Loucy (cell line): ENCODE results near the gene U2AF2.

ENCODE experiments used
- H2AFZ ChIP-seq: fragments of 200-600 bp; sonication (generic); 2 replicates; pipeline ENCODE4 v1.6.0; 2016; ENCODE audit warnings: antibody characterized with exemption, mild to moderate bottlenecking, low read length, moderate library complexity
- H3F3A ChIP-seq: fragments of 200-600 bp; 2 replicates; pipeline ENCODE4 v1.6.0; 2016; ENCODE audit warnings: antibody characterized with exemption, low read depth, mild to moderate bottlenecking
- H3K27me3 ChIP-seq: fragments of 200-600 bp; sonication (generic); 2 replicates; pipeline ENCODE4 v1.6.1; 2014; ENCODE audit warnings: low read length, mild to moderate bottlenecking; ENCODE audit not compliant: insufficient read depth, poor library complexity, severe bottlenecking
- H3K36me3 ChIP-seq: fragments of 200-600 bp; sonication (generic); 2 replicates; pipeline ENCODE4 v1.6.1; 2016; ENCODE audit warnings: low read length; ENCODE audit not compliant: insufficient read depth
- H3K4me1 ChIP-seq: fragments of 200-600 bp; sonication (generic); 2 replicates; pipeline ENCODE4 v1.5.1; 2014; ENCODE audit warnings: low read length, mild to moderate bottlenecking; ENCODE audit not compliant: insufficient read depth, poor library complexity, severe bottlenecking
- H3K4me2 ChIP-seq: fragments of 200-600 bp; sonication (generic); 2 replicates; pipeline ENCODE4 v1.6.0; 2014; ENCODE audit warnings: antibody characterized with exemption, low read length, low read depth, mild to moderate bottlenecking; ENCODE audit not compliant: poor library complexity, severe bottlenecking
- H3K4me3 ChIP-seq: fragments of 200-600 bp; sonication (generic); 2 replicates; pipeline ENCODE4 v1.5.1; 2014; ENCODE audit warnings: low read length, mild to moderate bottlenecking, mixed read lengths; ENCODE audit not compliant: poor library complexity, severe bottlenecking
- H3K79me2 ChIP-seq: fragments of 200-600 bp; sonication (generic); 2 replicates; pipeline ENCODE4 v1.6.1; 2014; ENCODE audit warnings: low read length; ENCODE audit not compliant: insufficient read depth
- H3K9ac ChIP-seq: fragments of 200-600 bp; sonication (generic); 2 replicates; pipeline ENCODE4 v1.6.0; 2014; ENCODE audit warnings: mild to moderate bottlenecking, low read depth, low read length, moderate library complexity; ENCODE audit not compliant: poor library complexity, severe bottlenecking
- H3K9me2 ChIP-seq: fragments of 200-600 bp; sonication (generic); replicated peaks from 2 replicates; pipeline ENCODE4 v1.6.1; 2016; ENCODE audit warnings: low read depth, low read length, mixed read lengths
- H3K9me3 ChIP-seq: fragments of 200-600 bp; sonication (generic); 2 replicates; pipeline ENCODE4 v1.6.1; 2014; ENCODE audit warnings: mild to moderate bottlenecking, antibody characterized with exemption, low read length, low read depth; ENCODE audit not compliant: insufficient read depth
- H4K20me1 ChIP-seq: fragments of 200-600 bp; sonication (generic); 2 replicates; pipeline ENCODE4 v1.6.0; 2014; ENCODE audit warnings: antibody characterized with exemption, low read length, mild to moderate bottlenecking; ENCODE audit not compliant: insufficient read depth, poor library complexity, severe bottlenecking
- EZH2phosphoT487 ChIP-seq: fragments of 200-600 bp; IDR thresholded peaks from 2 replicates; pipeline ENCODE4 v1.6.1; 2018; ENCODE audit warnings: antibody characterized with exemption, mild to moderate bottlenecking, moderate library complexity, borderline replicate concordance
- TF ChIP-seq, protein P1 (sequence below): fragments of 200-600 bp; sonication (generic); conservative IDR thresholded peaks from 2 replicates; pipeline ENCODE4 v1.5.1; 2014; ENCODE audit warnings: mild to moderate bottlenecking, antibody characterized with exemption, low read length

U2AF2 gene

DNA sequence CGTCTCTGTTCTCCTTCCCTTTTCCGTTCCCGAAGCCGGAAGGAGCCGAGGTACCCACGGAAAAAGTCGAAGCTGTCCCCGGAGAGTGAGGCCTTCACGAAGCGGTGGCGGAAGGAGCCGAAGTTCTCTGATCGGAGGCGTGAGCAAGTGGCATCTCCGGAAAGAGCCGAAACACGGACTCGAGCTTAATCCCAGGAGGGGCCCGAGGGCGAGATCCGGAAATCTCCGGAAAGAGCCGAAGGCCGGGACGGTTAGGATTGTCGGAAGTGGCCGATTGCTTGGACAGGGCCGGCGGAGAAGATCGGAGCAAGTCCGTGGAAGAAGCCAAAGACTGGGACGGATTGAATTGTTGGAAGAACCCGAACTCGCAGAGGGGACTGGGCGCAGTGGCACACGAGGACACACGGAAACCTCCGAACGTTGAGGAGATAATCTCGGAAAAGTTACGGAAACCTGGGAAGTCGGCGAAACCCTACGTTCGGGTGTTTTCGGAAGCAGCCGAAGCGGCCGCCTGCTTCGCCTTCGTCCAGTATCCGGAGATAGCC, 440 bp upstream of the U2AF2 start:
- peak overlapping the region; percentile 87 for H3K4me3 ChIP-seq
- TF ChIP-seq, protein P1, sequence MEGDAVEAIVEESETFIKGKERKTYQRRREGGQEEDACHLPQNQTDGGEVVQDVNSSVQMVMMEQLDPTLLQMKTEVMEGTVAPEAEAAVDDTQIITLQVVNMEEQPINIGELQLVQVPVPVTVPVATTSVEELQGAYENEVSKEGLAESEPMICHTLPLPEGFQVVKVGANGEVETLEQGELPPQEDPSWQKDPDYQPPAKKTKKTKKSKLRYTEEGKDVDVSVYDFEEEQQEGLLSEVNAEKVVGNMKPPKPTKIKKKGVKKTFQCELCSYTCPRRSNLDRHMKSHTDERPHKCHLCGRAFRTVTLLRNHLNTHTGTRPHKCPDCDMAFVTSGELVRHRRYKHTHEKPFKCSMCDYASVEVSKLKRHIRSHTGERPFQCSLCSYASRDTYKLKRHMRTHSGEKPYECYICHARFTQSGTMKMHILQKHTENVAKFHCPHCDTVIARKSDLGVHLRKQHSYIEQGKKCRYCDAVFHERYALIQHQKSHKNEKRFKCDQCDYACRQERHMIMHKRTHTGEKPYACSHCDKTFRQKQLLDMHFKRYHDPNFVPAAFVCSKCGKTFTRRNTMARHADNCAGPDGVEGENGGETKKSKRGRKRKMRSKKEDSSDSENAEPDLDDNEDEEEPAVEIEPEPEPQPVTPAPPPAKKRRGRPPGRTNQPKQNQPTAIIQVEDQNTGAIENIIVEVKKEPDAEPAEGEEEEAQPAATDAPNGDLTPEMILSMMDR: no peak
- no peak for TF ChIP-seq EZH2phosphoT487
- peaks cover 44% of the 10 kb centered on the region for H3K79me2 ChIP-seq
- peaks cover 40% of the 10 kb centered on the region for H4K20me1 ChIP-seq
- peak overlapping the region; percentile 95 for H3K9ac ChIP-seq
- H3K36me3 ChIP-seq: peaks cover 3% of the 10 kb centered on the region; the same call in 1 of the 2 replicates
- no peaks in the 10 kb centered on the region for H3K9me2 ChIP-seq
- peak overlapping the region; percentile 79 for H2AFZ ChIP-seq
- H3K4me2 ChIP-seq: peak overlapping the region; percentile 59
- H3K9me3 ChIP-seq: no peaks in the 10 kb centered on the region
- peaks cover 4% of the 10 kb centered on the region for H3K27me3 ChIP-seq
- H3K4me1 ChIP-seq: peaks cover 31% of the 10 kb centered on the region
- H3F3A ChIP-seq: no peaks in the 10 kb centered on the region

DNA sequence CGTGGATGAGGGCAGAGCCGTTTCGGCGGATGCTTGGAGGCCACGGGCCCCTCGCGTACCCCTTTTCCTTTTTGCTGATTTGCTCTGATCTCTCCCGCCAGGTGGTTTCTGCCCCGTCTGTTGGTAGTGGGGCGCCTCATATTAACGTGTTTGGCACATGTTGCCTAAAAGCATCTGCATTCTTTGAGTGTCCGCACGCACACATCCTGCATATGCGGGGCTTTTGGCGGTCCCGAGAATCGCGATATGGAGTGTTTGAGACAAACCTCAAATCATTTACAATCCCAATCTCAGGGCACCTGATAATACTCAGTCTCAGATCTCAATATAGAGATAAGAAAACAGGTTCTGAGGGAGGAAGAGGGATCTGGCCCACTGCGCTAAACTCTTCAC, 809 bp downstream of the U2AF2 start:
- TF ChIP-seq, protein P1: no peak
- no peak for TF ChIP-seq EZH2phosphoT487
- Histone ChIP-seq H4K20me1 (peaks cover 52% of the 10 kb centered on the region), H3K36me3 (peaks cover 16% of the 10 kb centered on the region; the same call in 1 of the 2 replicates)

DNA sequence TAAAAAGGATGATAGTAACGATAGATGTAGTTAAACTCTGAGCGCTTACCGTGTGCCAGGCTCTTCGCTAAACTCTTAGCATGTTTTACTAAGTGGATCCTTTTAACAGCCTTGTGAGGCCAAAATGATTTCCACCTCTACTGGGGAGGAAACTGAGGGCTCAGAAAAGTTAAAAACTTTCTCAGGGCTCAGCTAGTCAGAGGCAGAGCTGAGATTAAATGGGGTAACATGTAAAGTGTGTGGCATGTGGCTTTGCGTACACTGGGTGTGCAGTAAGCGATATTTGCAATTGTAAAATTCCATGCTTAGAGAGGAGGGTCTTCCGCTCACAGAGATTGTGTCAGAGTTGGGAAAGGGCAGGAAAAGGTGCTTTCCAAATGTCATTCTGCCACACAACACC, 1.7 kb downstream of the U2AF2 start:
- peak overlapping the region; percentile 95 for H3K9ac ChIP-seq
- peaks cover 66% of the 10 kb centered on the region for H3K79me2 ChIP-seq
- peak overlapping the region; percentile 82 for H3K4me3 ChIP-seq
- no peaks in the 10 kb centered on the region for H3K9me3 ChIP-seq
- no peaks in the 10 kb centered on the region for H3F3A ChIP-seq
- peaks cover 33% of the 10 kb centered on the region for H3K4me1 ChIP-seq
- peaks cover 61% of the 10 kb centered on the region for H4K20me1 ChIP-seq
- no peaks in the 10 kb centered on the region for H3K9me2 ChIP-seq
- peak overlapping the region; percentile 94 for H3K4me2 ChIP-seq
- TF ChIP-seq, protein P1: no peak
- no peak for TF ChIP-seq EZH2phosphoT487
- H3K27me3 ChIP-seq: peaks cover 4% of the 10 kb centered on the region
- peaks cover 25% of the 10 kb centered on the region; the same call in 1 of the 2 replicates for H3K36me3 ChIP-seq
- H2AFZ ChIP-seq: no peak overlapping the region

More for the DNA sequence above, 809 bp downstream of the U2AF2 start:
- H3K9ac ChIP-seq: peak overlapping the region; percentile 95
- H3K27me3 ChIP-seq: peaks cover 4% of the 10 kb centered on the region
- H2AFZ ChIP-seq: no peak overlapping the region
- H3K4me1 ChIP-seq: peaks cover 33% of the 10 kb centered on the region
- no peaks in the 10 kb centered on the region for H3K9me3 ChIP-seq
- H3K4me2 ChIP-seq: peak overlapping the region; percentile 94
- H3F3A ChIP-seq: no peaks in the 10 kb centered on the region
- H3K4me3 ChIP-seq: peak overlapping the region; percentile 82
- H3K9me2 ChIP-seq: no peaks in the 10 kb centered on the region
- peaks cover 57% of the 10 kb centered on the region for H3K79me2 ChIP-seq
